Neutrophil (primary cell): ENCODE data around the gene COLEC12.

ENCODE experiments used
- H3K27ac ChIP-seq: fragments of 200-600 bp; sonication (generic); 2 replicates; pipeline ENCODE4 v1.5.1; 2016; ENCODE audit warnings: mild to moderate bottlenecking, moderate library complexity
- H3K27me3 ChIP-seq: fragments of 200-600 bp; sonication (generic); 2 replicates; pipeline ENCODE4 v1.6.0; 2016; ENCODE audit warnings: mild to moderate bottlenecking
- H3K36me3 ChIP-seq: fragments of 200-600 bp; sonication (generic); 2 replicates; pipeline ENCODE4 v1.5.1; 2017
- H3K4me1 ChIP-seq, 2 experiments: fragments of 200-600 bp in 1 of 2; sonication (generic) in 1 of 2; 1 replicate in 1 of 2; 2 replicates in 1 of 2; pipeline versions ENCODE4 v1.5.1 to v1.6.1; 2013 to 2016; ENCODE audit warnings: low read depth in 1 of 2, low read length in 1 of 2, mild to moderate bottlenecking in 1 of 2, moderate library complexity in 1 of 2; ENCODE audit not compliant: control insufficient read depth in 1 of 2, insufficient read depth in 1 of 2
- H3K4me3 ChIP-seq, 2 experiments: fragments of 200-600 bp in 1 of 2; sonication (generic) in 1 of 2; 1 replicate in 1 of 2; 2 replicates in 1 of 2; pipeline ENCODE4 v1.5.1; 2013 to 2016; ENCODE audit warnings: low read depth in 1 of 2, low read length in 1 of 2, mild to moderate bottlenecking in 1 of 2, moderate library complexity in 1 of 2
- H3K9me3 ChIP-seq: fragments of 200-600 bp; sonication (generic); 2 replicates; pipeline ENCODE4 v1.5.1; 2016
- CTCF ChIP-seq: fragments of 200-600 bp; sonication (generic); IDR thresholded peaks from 2 replicates; pipeline ENCODE4 v1.5.1; 2016; ENCODE audit warnings: antibody characterized with exemption

Gene COLEC12

GRCh38 chr18:366466-367061 lies 133.9 kb downstream of the COLEC12 start:
- Histone ChIP-seq H3K4me3 (no peak overlapping the region), H3K9me3 (no peaks in the 10 kb centered on the region), H3K27ac (no peak overlapping the region), H3K36me3 (no peaks in the 10 kb centered on the region), H3K27me3 (no peaks in the 10 kb centered on the region), H3K4me1 (peaks cover 12 to 16% of the 10 kb centered on the region in 2 experiments)
- no peak for TF ChIP-seq CTCF

GRCh38 chr18:365651-366050 lies 134.8 kb downstream of the COLEC12 start:
- H3K27me3 ChIP-seq: no peaks in the 10 kb centered on the region
- TF ChIP-seq CTCF: no peak
- no peaks in the 10 kb centered on the region for H3K9me3 ChIP-seq
- H3K27ac ChIP-seq: no peak overlapping the region
- no peak overlapping the region for H3K4me3 ChIP-seq
- H3K4me1 ChIP-seq: peaks cover 9 to 16% of the 10 kb centered on the region in 2 experiments
- H3K36me3 ChIP-seq: no peaks in the 10 kb centered on the region

- no peak for TF ChIP-seq CTCF
- Histone ChIP-seq H3K36me3 (no peaks in the 10 kb centered on the region), H3K4me1 (peaks cover 9 to 16% of the 10 kb centered on the region in 2 experiments), H3K4me3 (no peak overlapping the region), H3K27ac (no peak overlapping the region), H3K9me3 (no peaks in the 10 kb centered on the region), H3K27me3 (no peaks in the 10 kb centered on the region)
These were observed 136.2 kb downstream of the COLEC12 start for GRCh38 chr18:364256-364826.

- H3K4me3 ChIP-seq: no peak overlapping the region
- peak overlapping the region; percentile 58 for H3K27ac ChIP-seq
These were observed 137.0 kb downstream of the COLEC12 start for GRCh38 chr18:363301-364085.

More at GRCh38 chr18:363301-364085, 137.0 kb downstream of the COLEC12 start:
- H3K9me3 ChIP-seq: no peaks in the 10 kb centered on the region
- H3K27me3 ChIP-seq: no peaks in the 10 kb centered on the region
- H3K36me3 ChIP-seq: no peaks in the 10 kb centered on the region
- TF ChIP-seq CTCF: no peak
- peaks cover 9 to 16% of the 10 kb centered on the region in 2 experiments for H3K4me1 ChIP-seq
